HG02763 (cell line): ENCODE measurements around the gene RHBDL1.

Experiments used
- ATAC-seq: cut with Tn5 transposase; IDR thresholded peaks from one replicate; pipeline ENCODE4 v1.9.1; 2021; ENCODE audit warnings: mild to moderate bottlenecking, moderate library complexity; ENCODE audit not compliant: unreplicated experiment

RHBDL1 gene

GRCh38 chr16:636206-637080 is 39.0 kb upstream of the RHBDL1 start, which contains the start of gene METTL26:
METTL26 (minus strand) TSS chr16:636305; CDS start chr16:636290, 15 bp downstream.
- ATAC-seq: peak; percentile 76

GRCh38 chr16:637081-638018 is 38.1 kb upstream of the RHBDL1 start:
- no peak for ATAC-seq

GRCh38 chr16:638034-638543 is 37.4 kb upstream of the RHBDL1 start:
- ATAC-seq: no peak

GRCh38 chr16:638836-639235 is 36.6 kb upstream of the RHBDL1 start:
- no peak for ATAC-seq

GRCh38 chr16:640614-641013 is 34.9 kb upstream of the RHBDL1 start:
- no peak for ATAC-seq

GRCh38 chr16:641326-642188 is 33.9 kb upstream of the RHBDL1 start, which contains the start of gene MCRIP2:
MCRIP2 (plus strand) TSS chr16:641828; CDS start chr16:641992, 164 bp downstream.
- ATAC-seq: peak; percentile 54

GRCh38 chr16:642189-643049 is 33.1 kb upstream of the RHBDL1 start:
- ATAC-seq: peak; percentile 37

GRCh38 chr16:643050-643368 is 32.5 kb upstream of the RHBDL1 start:
- no peak for ATAC-seq

GRCh38 chr16:644556-644955 is 30.9 kb upstream of the RHBDL1 start:
- ATAC-seq: no peak

- no peak for ATAC-seq
Observed at GRCh38 chr16:645852-646678, 29.4 kb upstream of the RHBDL1 start.

GRCh38 chr16:646679-647172 is 28.7 kb upstream of the RHBDL1 start:
- no peak for ATAC-seq

GRCh38 chr16:647173-647902 is 28.1 kb upstream of the RHBDL1 start:
- no peak for ATAC-seq

GRCh38 chr16:648071-648780 is 27.2 kb upstream of the RHBDL1 start:
- ATAC-seq: no peak

- peak; percentile 76 for ATAC-seq
Observed at GRCh38 chr16:648781-649589, 26.5 kb upstream of the RHBDL1 start, which contains the start of gene WDR90. WDR90 (plus strand) TSS chr16:649365; CDS start chr16:649417, 52 bp downstream.

- ATAC-seq: peak; percentile 9
Observed at GRCh38 chr16:649631-650030, 25.8 kb upstream of the RHBDL1 start.

GRCh38 chr16:651844-652243 is 23.6 kb upstream of the RHBDL1 start:
- ATAC-seq: no peak
